Measurements from ENCODE around the gene STRADB. TPM values are rescaled to one million over a fixed set of nuclear protein-coding genes. Genes with fewer than 3 reads are reported as not detected.

STRADB gene
- total and polyA plus RNA-seq, 7 donors = 14.7 to 142 (median 23.0) TPM

GRCh38 chr2:201517094-201517493 is 65.6 kb downstream of the STRADB start:
- WGBS, 2 donors = 75 to 85% methylated on average over 4 of the region's 4 CpGs
- Histone ChIP-seq H3K9me3 (peaks cover 0 to 3% (median under 1%) of the 10 kb centered on the region in 4 donors), H3K27me3 (no peaks in the 10 kb centered on the region), H3K4me3 (no peak overlapping the region), H3K27ac (no peak overlapping the region), H3K36me3 (no peaks in the 10 kb centered on the region), H3K4me1 (no peaks in the 10 kb centered on the region)
- TF ChIP-seq POLR2A (IDR thresholded peaks at IDR 0.05) = no peak
- no peak for DNase-seq
- intact Hi-C loops (cut with DNase I) = no loop called here

DNA sequence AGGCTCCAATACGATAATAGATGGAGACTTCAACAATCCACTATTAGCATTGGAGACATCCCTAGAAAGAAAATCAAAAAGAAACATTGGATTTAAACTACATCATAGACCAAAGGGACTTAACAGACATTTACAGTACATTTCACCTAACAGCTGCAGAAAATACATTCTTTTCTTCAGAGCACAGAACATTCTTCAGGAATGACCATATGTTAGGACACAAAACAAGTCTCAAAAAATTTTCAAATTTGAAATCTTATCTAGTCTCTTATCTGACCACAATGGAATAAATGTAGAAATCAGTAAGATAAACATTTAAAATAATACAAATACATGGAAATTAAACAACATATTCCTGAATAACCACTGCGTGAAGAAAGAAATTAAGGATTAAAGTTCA is 68.7 kb downstream of the STRADB start:
- no peaks in the 10 kb centered on the region for H3K27me3 ChIP-seq
- TF ChIP-seq POLR2AphosphoS5 (IDR thresholded peaks at IDR 0.05) (no peak), EP300 (IDR thresholded peaks at IDR 0.05) (no peak), POLR2A (IDR thresholded peaks at IDR 0.05) (no peak)
- TF ChIP-seq, protein P1, sequence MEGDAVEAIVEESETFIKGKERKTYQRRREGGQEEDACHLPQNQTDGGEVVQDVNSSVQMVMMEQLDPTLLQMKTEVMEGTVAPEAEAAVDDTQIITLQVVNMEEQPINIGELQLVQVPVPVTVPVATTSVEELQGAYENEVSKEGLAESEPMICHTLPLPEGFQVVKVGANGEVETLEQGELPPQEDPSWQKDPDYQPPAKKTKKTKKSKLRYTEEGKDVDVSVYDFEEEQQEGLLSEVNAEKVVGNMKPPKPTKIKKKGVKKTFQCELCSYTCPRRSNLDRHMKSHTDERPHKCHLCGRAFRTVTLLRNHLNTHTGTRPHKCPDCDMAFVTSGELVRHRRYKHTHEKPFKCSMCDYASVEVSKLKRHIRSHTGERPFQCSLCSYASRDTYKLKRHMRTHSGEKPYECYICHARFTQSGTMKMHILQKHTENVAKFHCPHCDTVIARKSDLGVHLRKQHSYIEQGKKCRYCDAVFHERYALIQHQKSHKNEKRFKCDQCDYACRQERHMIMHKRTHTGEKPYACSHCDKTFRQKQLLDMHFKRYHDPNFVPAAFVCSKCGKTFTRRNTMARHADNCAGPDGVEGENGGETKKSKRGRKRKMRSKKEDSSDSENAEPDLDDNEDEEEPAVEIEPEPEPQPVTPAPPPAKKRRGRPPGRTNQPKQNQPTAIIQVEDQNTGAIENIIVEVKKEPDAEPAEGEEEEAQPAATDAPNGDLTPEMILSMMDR (IDR thresholded peaks at IDR 0.05) = no peak
- H3K36me3 ChIP-seq = no peaks in the 10 kb centered on the region
- no peak for DNase-seq
- 93 to 96% methylated on average over 2 of the region's 2 CpGs for WGBS, 2 donors
- H3K4me1 ChIP-seq = no peaks in the 10 kb centered on the region
- peaks cover 0 to 7% (median under 1%) of the 10 kb centered on the region in 4 donors for H3K9me3 ChIP-seq
- H3K4me3 ChIP-seq = no peak overlapping the region
- intact Hi-C loops (cut with DNase I) = no loop called here
- no peak overlapping the region for H3K27ac ChIP-seq

GRCh38 chr2:201522965-201523364 is 71.4 kb downstream of the STRADB start:
- Histone ChIP-seq H3K9me3 (peaks cover 0 to 7% (median 2%) of the 10 kb centered on the region in 4 donors), H3K27me3 (no peaks in the 10 kb centered on the region), H3K27ac (no peak overlapping the region), H3K36me3 (no peaks in the 10 kb centered on the region), H3K4me1 (no peaks in the 10 kb centered on the region), H3K4me3 (no peak overlapping the region)
- TF ChIP-seq POLR2A (IDR thresholded peaks at IDR 0.05) (no peak), EP300 (IDR thresholded peaks at IDR 0.05) (no peak), POLR2AphosphoS5 (IDR thresholded peaks at IDR 0.05) (no peak)
- TF ChIP-seq, protein P1 (IDR thresholded peaks at IDR 0.05) = no peak
- WGBS, 2 donors = 95% methylated on average over 5 of the region's 5 CpGs
- DNase-seq = no peak
- intact Hi-C loops (cut with DNase I) = no loop called here

GRCh38 chr2:201523506-201523905 is 72.0 kb downstream of the STRADB start:
- DNase-seq = no peak
- Histone ChIP-seq H3K4me1 (no peaks in the 10 kb centered on the region), H3K27ac (no peak overlapping the region), H3K4me3 (no peak overlapping the region), H3K27me3 (no peaks in the 10 kb centered on the region), H3K36me3 (no peaks in the 10 kb centered on the region), H3K9me3 (peaks cover 0 to 6% (median 3%) of the 10 kb centered on the region in 4 donors)
- no peak for TF ChIP-seq POLR2A (IDR thresholded peaks at IDR 0.05)
- no peak for TF ChIP-seq POLR2AphosphoS5 (IDR thresholded peaks at IDR 0.05)
- no peak for TF ChIP-seq EP300 (IDR thresholded peaks at IDR 0.05)
- TF ChIP-seq, protein P1 (IDR thresholded peaks at IDR 0.05) = no peak
- 0% methylated on average over 1 of the region's 1 CpG for WGBS, 2 donors
- intact Hi-C loops (cut with DNase I) = no loop called here

Small RNA genes within 50 kb of the gene (small RNA-seq; reads per million reads assigned to genes)
- 0 reads per million in 3 donors for gene RF00019

Other genes starting within 250 kb of the STRADB start
- gene CASP8, start 191.2 kb upstream of the STRADB start, total RNA-seq = 10 to 100 TPM in 1 of 4 donors, 1 to 10 TPM in 3; 4.9 to 13.0 (median 8.4) TPM
- 10 to 100 TPM; 15.6 to 28.7 (median 18.7) TPM for gene CASP8, start 191.2 kb upstream of the STRADB start, polyA plus RNA-seq
- 1 to 10 TPM; 1.1 to 1.6 (median 1.4) TPM for gene FLACC1, start 94.4 kb upstream of the STRADB start, total RNA-seq
- gene FLACC1, start 94.4 kb upstream of the STRADB start, polyA plus RNA-seq = under 1 TPM in 2 of 3 donors, not detected in 1; 0.69 to 0.87 TPM
- 10 to 100 TPM; 46.8 to 68.1 (median 49.1) TPM for gene TRAK2, start 282 bp upstream of the STRADB start, total RNA-seq
- 10 to 100 TPM; 17.0 to 76.5 (median 45.0) TPM for gene TRAK2, start 282 bp upstream of the STRADB start, polyA plus RNA-seq
- 10 to 100 TPM; 17.5 to 21.4 (median 20.8) TPM for gene TMEM237, start 191.8 kb downstream of the STRADB start, total RNA-seq
- 1 to 10 TPM; 3.0 to 6.2 (median 3.6) TPM for gene TMEM237, start 191.8 kb downstream of the STRADB start, polyA plus RNA-seq
- under 1 TPM in 1 of 4 donors, not detected in 3; 0.36 TPM for gene MPP4, start 246.9 kb downstream of the STRADB start, total RNA-seq
- gene MPP4, start 246.9 kb downstream of the STRADB start, polyA plus RNA-seq = under 1 TPM in 1 of 3 donors, not detected in 2; 0.06 TPM

Data from sigmoid colon (tissue), 7 donors.